GM21447 (cell line): Measurements from ENCODE around the gene CHAT.
"Not testable (repeated sequence)": the region's sequence is repeated elsewhere in the genome, so short reads cannot be mapped to it uniquely, and the experiment has no call there.

Experiments used
- ATAC-seq: cut with Tn5 transposase; IDR thresholded peaks from one replicate; pipeline ENCODE4 v1.9.1; 2021; ENCODE audit not compliant: unreplicated experiment

The CHAT gene

DNA sequence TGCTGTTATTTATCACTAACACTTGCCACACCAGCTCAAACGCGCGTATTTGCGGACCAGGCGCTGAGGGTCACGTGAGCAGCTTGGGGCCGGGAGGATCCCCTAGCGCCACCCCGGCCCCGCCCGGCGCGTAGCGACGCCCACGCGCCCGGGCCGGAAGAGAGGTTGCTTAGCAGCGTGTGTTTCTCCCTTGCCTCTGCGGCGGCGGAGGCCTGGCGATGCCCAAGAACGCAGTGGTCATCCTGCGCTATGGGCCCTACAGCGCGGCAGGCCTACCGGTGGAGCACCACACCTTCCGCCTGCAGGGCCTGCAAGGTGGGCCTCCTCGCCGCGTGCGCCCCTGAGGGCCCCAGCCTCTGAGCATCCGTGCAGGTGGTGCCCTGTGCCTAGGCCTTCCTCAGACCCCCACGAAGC, 65.7 kb downstream of the CHAT start, which contains the start of gene C10orf53:
Gene C10orf53 (plus strand): TSS at position 172 of the 414 bp plus-strand sequence. CDS start 47 bp downstream, at position 219.
- no peak for ATAC-seq

DNA sequence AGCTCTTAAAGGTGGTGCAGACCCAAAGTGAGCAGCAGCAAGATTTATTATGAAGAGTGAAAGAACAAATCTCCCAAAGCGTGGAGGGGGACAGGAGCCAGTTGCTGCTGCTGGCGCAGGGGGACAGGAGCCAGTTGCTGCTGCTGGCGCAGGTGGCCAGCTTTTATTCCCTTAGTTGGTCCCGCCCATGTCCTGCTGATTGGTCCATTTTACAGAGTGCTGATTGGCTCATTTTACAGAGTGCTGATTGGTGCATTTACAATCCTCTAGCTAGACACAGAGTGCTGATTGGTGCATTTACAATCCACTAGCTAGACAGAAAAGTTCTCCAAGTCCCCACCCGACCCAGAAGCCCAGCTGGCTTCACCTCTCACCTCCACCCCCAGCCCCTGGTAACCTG, 68.6 kb downstream of the CHAT start:
- ATAC-seq, result not testable (repeated sequence)

DNA sequence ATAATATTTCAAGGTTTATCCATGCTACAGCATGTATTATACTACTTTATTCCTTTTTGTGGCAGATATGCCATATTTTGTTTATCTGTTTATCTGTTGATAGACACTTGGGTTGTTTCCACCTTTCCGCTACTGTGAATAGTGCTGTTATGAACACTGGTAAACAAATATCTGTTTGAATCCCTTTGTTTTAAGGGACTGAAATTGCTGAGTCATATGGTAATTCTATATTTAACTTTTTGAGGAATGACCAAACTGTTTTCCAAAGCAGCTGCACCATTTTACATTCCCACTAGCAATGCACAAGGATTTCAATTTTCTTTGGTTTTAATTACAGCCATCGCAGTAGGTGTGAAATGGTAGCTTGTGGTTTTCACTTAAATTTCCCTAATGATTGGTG, 69.0 kb downstream of the CHAT start:
- no peak for ATAC-seq

DNA sequence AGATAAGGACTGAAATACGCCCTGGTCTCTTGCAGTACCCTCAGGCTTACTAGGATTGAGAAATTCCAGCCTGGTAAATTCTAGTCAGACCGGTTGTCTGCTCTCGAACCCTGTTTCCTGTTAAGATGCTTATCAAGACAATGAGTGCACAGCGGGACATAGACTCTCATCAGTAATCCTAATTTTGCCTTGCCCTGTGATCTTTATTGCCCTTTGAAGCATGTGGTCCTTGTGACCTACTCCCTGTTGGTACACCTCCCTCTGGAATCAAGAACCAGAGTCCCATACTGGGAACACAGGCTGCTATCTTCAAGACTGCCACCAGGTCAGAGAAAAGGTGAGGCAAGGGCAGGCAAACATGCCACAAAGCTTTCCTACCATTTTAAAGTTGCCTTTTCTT, 72.8 kb downstream of the CHAT start:
- no peak for ATAC-seq

DNA sequence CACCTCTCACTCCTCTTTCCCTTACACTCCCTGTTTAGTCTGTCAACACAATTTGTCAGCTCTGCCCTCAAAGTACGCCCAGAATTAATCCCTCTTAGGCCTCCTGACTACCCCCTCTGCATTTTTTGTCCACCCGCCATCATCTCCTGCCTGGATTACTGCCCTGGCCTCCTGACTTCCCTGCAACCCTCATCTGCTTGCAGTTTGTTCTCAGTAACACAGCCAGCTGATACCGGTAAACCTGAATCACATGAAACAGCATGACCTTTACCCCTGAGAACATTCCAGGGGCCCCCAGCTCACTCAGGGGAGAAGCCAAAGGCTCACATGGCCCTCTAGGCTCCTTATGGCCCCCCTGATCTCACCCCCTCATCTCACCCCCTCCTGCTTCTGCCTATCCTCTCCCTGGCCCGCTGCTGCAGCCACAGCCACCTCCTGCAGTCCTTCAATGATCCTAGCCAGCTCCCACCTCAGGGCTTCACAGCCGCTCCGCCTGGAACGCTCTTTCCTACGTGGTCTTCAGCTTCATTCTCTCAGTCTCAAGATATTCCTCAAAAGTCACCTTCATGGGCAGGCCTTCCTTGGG, 74.5 kb downstream of the CHAT start:
- ATAC-seq, result no peak

DNA sequence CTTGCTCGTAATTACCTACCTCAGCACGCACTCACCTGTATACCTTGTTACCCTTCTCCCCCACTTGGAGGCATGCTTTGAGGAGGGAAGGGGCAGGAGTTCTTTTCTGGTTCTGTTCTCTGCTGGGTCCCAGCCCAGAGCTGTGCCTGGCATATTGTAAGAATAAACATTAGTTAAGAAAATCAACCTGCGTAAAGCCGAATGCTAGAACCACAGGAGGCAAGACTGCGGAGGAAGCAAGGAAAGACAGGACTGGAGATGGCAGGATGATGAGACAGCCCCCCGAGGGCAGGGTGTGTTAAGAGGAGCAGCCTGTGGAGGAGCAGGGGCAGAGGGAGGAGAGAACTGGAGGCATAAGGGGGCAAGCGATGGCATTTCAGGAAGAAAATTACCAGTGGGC, 75.1 kb downstream of the CHAT start:
- no peak for ATAC-seq

DNA sequence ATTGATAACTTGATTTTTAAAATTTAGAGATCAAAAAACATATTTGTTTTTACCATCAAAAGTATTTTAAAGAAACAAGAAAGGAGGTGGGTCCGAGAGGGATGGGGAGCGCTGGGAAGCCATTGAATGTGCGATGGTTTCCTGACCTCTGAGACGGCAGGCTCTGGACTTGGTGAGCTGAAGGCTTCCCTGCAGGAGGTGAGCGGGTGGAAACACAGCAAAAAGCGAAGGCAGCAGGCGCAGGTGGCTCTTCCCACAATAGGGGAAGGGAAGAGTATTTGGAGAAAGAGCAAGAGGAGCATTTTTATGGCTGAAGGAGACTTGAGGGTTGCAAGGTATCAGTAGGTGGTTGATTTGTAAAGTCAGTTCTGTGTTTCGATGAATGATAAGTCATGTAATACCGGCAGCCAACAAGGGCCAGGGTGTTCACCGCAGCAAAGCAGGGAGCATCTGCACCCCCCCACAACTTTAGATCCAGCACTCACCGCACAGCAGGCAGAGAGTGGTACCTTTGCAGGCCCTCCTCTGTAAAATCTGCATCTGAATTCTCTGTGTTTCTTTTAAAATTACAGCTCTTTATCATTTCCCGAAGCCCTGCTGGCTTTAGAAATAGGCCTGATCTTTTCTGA, 76.2 kb downstream of the CHAT start:
- no peak for ATAC-seq

DNA sequence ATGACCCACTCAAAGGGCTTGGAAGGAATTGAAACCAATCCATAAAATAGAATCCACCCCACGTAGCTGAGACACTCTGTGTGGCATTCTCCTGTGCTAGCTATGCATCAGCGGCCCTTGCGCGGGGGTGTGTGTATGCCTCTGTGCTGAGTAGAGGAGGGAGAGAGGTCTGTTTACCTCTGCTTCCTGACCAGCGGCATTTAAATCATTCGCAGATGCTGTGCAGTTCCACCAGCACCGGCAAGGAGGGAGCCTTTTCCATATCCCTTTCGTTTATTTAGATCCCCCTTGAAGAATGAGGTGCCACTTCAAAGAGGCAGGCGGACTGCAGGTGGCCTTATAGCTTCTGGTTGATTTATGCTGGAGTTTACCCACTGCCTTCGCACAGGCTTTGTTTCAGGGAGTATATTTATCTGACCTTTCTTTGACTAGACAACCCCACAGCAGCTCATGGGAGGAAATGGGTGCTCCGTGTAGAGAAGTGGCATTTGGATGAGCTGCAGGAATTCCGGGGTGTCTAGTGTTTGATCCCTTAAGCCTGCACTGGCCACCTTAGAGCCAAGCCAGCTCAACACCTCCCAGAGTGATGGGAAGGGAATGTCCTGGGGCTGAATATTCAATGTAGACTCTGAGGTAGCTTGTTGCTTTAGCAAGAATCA, 77.0 kb downstream of the CHAT start:
- ATAC-seq, result no peak

DNA sequence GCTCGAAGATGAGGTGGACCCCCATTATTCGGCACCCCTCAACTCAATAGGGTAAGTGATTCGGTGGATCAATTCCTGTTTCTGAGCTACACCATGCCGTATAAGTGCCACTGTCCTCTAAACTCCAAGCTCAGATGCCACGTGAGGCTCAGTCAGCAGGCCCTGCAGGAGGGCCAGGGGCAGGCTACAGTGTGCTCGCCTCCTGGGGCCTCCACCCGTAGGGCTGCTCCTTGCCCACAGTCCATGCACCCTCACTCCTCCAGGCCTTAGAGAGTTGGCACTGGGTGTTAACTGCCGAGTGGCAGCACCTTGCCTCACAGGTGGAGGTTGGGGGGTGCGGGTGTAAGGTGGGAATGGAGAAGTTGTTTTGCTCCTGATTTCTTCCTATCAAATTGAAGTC, 77.8 kb downstream of the CHAT start:
- ATAC-seq, result no peak

DNA sequence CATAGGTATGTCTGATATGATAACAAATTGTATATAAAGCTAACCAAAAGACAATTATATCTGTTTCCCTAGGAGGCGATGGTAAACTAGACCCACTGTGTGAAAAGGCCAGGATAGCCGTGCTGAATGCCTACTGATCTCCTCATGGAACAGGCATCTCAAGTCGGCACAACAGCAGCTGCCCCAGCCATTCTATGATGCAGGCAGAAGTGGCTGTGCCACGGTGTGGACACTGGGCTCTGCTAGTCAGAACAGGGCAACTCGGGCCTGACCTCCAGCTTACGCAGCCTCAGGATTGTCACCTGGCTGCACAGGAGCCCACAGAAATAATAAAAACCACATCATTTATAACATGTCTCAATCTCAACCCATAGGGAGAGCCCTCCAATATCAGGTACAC, 80.6 kb downstream of the CHAT start:
- no peak for ATAC-seq

DNA sequence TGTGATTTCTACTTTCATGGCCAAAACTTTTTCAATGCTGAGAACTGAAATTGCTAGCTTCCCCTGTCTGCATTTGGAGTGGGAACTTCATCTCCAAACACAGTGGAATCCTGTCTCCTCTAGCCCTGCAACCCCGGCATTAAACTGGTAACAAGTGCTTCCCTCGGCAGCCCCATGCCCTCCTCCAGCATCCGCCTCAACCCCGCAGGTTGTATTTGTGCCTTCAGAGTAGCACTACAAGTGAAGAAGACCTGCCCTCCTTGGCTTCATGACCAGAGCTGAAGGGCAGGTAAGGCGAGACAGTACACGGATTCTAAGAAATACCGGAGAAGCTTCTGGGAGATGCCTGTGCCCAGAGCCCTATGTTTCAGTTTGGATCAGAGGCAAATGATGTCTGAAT, 82.5 kb downstream of the CHAT start:
- ATAC-seq, result no peak

DNA sequence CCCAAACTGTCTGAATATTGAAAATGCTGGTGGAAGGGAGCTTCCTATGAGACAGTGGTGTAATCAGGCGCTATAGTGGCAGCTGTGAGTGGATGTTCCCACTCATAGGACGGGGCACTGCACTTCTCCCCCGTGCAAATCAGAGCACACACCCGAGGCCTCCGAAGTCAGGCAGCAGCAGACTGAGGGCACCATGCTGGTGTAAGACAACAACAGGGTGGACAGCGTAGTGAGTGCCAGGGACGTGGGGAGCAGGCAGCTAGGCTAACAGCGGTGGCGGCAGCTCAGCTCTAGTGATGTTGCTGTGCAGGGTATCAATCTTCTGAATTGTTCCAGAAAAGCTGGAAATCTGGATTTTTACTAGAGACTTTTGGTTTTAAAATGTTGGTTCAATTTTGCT, 84.8 kb downstream of the CHAT start:
- no peak for ATAC-seq

DNA sequence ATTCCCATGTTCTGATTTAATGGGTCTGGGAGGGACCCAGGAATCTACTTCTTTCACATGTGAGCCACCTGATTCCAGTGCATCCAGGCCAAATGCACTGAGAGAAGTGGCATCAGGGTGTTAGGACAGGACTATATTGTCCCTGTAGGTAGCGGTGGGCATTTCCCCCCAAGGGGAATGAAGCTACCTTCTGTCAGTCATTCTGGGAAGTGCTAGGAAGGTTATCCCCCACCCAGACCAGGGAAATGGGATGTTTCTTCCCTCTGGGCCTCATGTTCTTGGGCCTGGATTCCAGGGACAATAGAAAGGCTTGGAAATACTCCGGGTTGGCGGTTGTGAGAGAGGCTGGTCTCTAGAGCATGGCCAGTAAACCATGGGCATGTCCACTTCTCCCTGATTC, 86.4 kb downstream of the CHAT start:
- no peak for ATAC-seq

DNA sequence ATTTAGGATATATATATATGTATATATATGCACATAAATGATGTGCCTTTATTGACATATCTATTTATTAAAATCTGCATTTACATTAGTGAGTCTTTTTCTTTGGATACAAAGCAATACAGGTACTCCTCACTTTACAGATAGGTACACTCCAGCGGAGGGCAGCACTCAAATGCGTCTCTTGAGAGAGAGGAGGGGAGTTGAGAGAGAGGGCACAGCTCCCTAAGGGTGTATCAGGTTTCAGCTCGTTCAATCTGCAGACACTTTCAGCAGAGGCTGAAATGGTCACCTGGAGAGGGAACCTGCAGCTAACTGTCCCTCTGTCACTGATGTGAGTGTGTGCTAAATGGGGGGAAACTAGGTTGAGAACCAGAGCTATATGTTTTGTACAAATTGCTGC, 87.2 kb downstream of the CHAT start:
- no peak for ATAC-seq

DNA sequence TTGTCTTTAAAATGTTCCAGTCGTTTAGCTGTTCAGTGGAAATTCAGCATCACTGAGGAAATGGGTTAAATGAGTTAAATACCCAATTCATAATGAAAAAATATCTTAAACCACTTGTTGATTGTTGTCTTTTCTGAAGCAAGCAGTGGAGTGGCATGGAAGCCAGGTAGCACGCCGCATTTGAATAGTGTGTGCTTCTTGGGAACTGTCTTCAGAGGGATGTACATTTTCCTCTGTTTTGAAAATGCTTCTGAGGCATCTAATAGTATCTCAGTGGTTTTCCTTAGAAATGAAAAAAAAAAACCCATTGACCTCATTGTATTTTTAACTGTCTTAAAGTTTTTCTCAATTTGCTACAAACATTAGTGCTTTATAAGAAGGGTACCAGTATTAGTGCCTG, 93.7 kb downstream of the CHAT start:
- no peak for ATAC-seq

DNA sequence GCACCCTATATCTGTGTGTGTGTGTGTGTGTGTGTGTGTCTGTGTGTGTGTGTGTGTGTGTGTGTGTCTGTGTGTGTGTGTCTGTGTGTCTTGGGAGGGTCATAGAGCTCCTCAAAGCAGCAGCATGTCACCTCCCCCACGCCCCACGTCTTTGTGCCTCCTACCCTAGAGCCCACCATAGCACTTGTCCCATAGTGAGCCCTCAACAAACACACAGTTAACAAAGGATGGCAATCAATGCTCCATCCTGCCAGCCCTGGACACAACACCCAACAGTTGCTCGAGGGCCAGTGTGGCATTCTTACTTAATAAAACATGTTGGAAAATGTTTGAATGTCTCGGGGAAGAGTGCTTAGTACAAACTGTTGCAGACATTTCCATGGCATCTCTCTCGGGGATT, 96.1 kb downstream of the CHAT start:
- no peak for ATAC-seq

DNA sequence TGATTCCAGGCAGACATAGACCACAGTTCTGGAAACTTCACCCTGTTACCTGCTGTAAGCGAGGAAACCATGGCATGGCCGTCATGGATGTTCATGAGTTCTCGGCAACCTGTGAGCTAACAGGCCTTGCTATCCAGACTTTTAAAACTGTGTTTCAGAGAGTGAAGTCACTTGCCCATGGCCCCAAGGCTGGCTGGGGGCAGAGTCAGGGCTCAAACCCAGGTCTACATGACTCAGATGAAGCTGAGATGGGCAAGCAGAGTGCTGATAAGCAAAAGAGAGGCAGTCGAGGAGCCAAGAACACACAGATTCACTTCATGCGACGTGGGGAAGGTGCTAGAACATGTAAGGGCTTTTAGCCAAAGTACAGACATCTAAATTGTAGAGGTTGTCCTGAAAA, 97.1 kb downstream of the CHAT start:
- no peak for ATAC-seq

DNA sequence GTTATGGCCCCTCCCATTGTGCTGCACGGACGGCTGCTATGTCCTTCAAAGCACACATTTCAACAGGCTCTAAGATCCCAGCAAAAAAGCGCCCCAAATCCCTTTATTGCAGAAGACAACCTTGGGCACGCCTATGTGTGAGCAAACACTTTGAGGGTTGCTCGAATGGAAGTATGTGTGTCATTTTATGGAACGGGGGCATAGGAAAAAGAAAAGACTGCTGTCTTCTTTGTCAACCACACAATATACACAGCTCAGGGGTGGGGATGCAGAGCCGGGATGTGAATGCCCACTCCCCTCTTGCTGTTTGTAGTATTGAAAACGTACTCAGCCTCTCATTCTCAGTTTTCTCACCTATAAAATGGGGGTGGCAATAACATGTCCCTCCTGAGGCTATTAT, 97.6 kb downstream of the CHAT start:
- no peak for ATAC-seq

DNA sequence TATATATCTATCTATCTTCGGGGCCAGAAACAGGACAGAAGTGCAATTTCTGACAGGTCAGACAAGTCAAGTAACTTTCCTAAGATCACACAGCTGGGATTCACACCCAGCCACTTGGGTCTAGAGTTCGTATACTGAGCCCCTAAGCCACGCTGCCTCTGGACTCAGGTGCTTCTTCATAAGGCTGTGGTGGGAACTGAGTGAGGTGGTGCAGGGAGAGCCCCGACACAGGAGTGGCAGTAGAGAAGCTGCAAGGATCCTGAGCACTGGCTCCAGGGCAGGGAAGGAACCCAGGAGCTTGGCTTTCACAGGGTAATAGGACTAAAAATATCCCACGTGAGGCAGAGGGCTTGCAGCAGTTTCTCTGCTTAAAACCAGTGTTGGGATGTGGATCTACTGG, 99.4 kb downstream of the CHAT start:
- ATAC-seq, result no peak
